Upper lobe of left lung (tissue), 4 donors: ENCODE measurements around the gene BCL2.

Source experiments
- CTCF ChIP-seq, 6 experiments: fragments of 450-650 bp in 4 of 6; fragments of 200-600 bp in 2 of 6; sonication (generic) in 2 of 6; IDR thresholded peaks; one replicate each; pipeline ENCODE4 v1.5.1; 2016 to 2019; ENCODE audit warnings: antibody characterized with exemption in 6 of 6
- POLR2A ChIP-seq, 4 donors: fragments of 450-650 bp; IDR thresholded peaks; one replicate each; pipeline ENCODE4 v1.5.1; 2016 to 2017; ENCODE audit warnings: antibody characterized with exemption in 4 of 4, mild to moderate bottlenecking in 2 of 4
- POLR2AphosphoS5 ChIP-seq, 2 donors: sonication (generic); formaldehyde crosslinking; IDR thresholded peaks; one replicate each; pipeline ENCODE4 v1.5.1; 2017; ENCODE audit warnings: antibody characterized with exemption in 2 of 2

- TF ChIP-seq POLR2AphosphoS5 (IDR thresholded peaks at IDR 0.05), result no peak
- TF ChIP-seq CTCF (IDR thresholded peaks at IDR 0.05), result no peak
- TF ChIP-seq POLR2A (IDR thresholded peaks at IDR 0.05), result no peak
These were observed 111.7 kb downstream of the BCL2 start for GRCh38 chr18:63207835-63208234.
